ENCODE data around the gene C9orf50. TPM values are rescaled to one million over a fixed set of nuclear protein-coding genes. Genes with fewer than 3 reads are reported as not detected.
"Not testable (repeated sequence)": the region's sequence is repeated elsewhere in the genome, so short reads cannot be mapped to it uniquely, and the experiment has no call there.

C9orf50 gene
- total RNA-seq, 2 donors from 2014 or later = not detected

GRCh38 chr9:129637673-129638439 lies 17.0 kb upstream of the C9orf50 start:
- Histone ChIP-seq H3K9me3 (no peaks in the 10 kb centered on the region), H3K4me1 (peaks cover 0 to 34% of the 10 kb centered on the region in 2 donors), H3K36me3 (peaks cover 69% of the 10 kb centered on the region), H3K4me3 (no peak overlapping the region), H3K27me3 (no peaks in the 10 kb centered on the region), H3K27ac (no peak overlapping the region)
- no peak for DNase-seq (ENCODE audit: low spot score)
- no peak for TF ChIP-seq CTCF (IDR thresholded peaks at IDR 0.05)

GRCh38 chr9:129637102-129637501 lies 16.2 kb upstream of the C9orf50 start:
- no peak for DNase-seq (ENCODE audit: low spot score)
- Histone ChIP-seq H3K27me3 (no peaks in the 10 kb centered on the region), H3K27ac (no peak overlapping the region), H3K36me3 (peaks cover 74% of the 10 kb centered on the region), H3K4me1 (peaks cover 0 to 36% of the 10 kb centered on the region in 2 donors), H3K4me3 (no peak overlapping the region), H3K9me3 (no peaks in the 10 kb centered on the region)
- no peak for TF ChIP-seq CTCF (IDR thresholded peaks at IDR 0.05)

GRCh38 chr9:129636343-129636742 lies 15.4 kb upstream of the C9orf50 start:
- H3K36me3 ChIP-seq = peaks cover 74% of the 10 kb centered on the region
- not testable (repeated sequence) for H3K27me3 ChIP-seq; H3K9me3 ChIP-seq; H3K27ac ChIP-seq; H3K4me3 ChIP-seq; DNase-seq (ENCODE audit: low spot score)
- peaks cover 0 to 41% of the 10 kb centered on the region in 2 donors for H3K4me1 ChIP-seq

GRCh38 chr9:129635099-129636065 lies 14.5 kb upstream of the C9orf50 start:
- DNase-seq (ENCODE audit: low spot score) = no peak
- no peak for TF ChIP-seq CTCF (IDR thresholded peaks at IDR 0.05)
- no peak overlapping the region for H3K4me3 ChIP-seq
- peaks cover 0 to 41% of the 10 kb centered on the region in 2 donors for H3K4me1 ChIP-seq
- no peaks in the 10 kb centered on the region for H3K27me3 ChIP-seq
- H3K9me3 ChIP-seq = no peaks in the 10 kb centered on the region
- H3K27ac ChIP-seq = no peak overlapping the region
- peaks cover 74% of the 10 kb centered on the region for H3K36me3 ChIP-seq

- no peak for TF ChIP-seq CTCF (IDR thresholded peaks at IDR 0.05)
- Histone ChIP-seq H3K27ac (no peak overlapping the region), H3K4me3 (no peak overlapping the region), H3K9me3 (no peaks in the 10 kb centered on the region), H3K4me1 (peaks cover 0 to 41% of the 10 kb centered on the region in 2 donors), H3K36me3 (peaks cover 65% of the 10 kb centered on the region), H3K27me3 (no peaks in the 10 kb centered on the region)
- DNase-seq (ENCODE audit: low spot score) = no peak
These were observed 12.9 kb upstream of the C9orf50 start for GRCh38 chr9:129633848-129634247.

- DNase-seq (ENCODE audit: low spot score) = no peak
- no peak for TF ChIP-seq CTCF (IDR thresholded peaks at IDR 0.05)
- Histone ChIP-seq H3K27ac (no peak overlapping the region), H3K4me1 (peaks cover 0 to 48% of the 10 kb centered on the region in 2 donors), H3K9me3 (no peaks in the 10 kb centered on the region), H3K36me3 (peaks cover 59% of the 10 kb centered on the region), H3K27me3 (no peaks in the 10 kb centered on the region), H3K4me3 (no peak overlapping the region)
These were observed 12.3 kb upstream of the C9orf50 start for GRCh38 chr9:129633207-129633606.

All from right atrium auricular region (tissue), 2 donors.